Endothelial cell of umbilical vein (primary cell): ENCODE results near the gene NT5DC2. TPM values are rescaled to one million over a fixed set of nuclear protein-coding genes. Genes with fewer than 3 reads are reported as not detected.
A peak's percentile ranks its signal among the peaks of the same experiment; 100 is the strongest.

Experiments used
- BruUV-seq: library from RNA; stranded (reverse); fragments of 400-500 nt; replicated peaks from 2 replicates; lab custom pipeline; 2021; lab: Mats Ljungman, UMichigan
- CTCF ChIA-PET: fragments of 300-600, 350-600 bp; sonication (Branson Sonifier 250); formaldehyde crosslinking; loops from one replicate; lab custom pipeline; 2021; ENCODE audit warnings: antibody characterized with exemption, inconsistent platforms; lab: Charles Lee
- POLR2A ChIA-PET: fragments of 300-600, 350-600 bp; sonication (Branson Sonifier 250); formaldehyde crosslinking; loops from one replicate; lab custom pipeline; 2021; ENCODE audit warnings: antibody characterized with exemption, inconsistent platforms; lab: Charles Lee
- DNase-seq: peaks from one replicate; pipeline ENCODE4 v3.0.0-alpha.2; 2011; ENCODE audit warnings: low read depth, low spot score
- FAIRE-seq: peaks from 2 replicates; lab custom pipeline; 2011; peaks lifted over from hg19 to GRCh38; lab: Jason Lieb, UNC
- H2AFZ ChIP-seq: 2 replicates; pipeline ENCODE4 v1.6.0; 2012; ENCODE audit warnings: low read depth, low read length, control low read depth, inconsistent platforms
- H3K27ac ChIP-seq: 2 replicates; pipeline ENCODE4 v1.5.1; 2011; ENCODE audit warnings: low read depth, mild to moderate bottlenecking, control low read depth, low read length, moderate library complexity; ENCODE audit not compliant: insufficient read depth
- H3K27me3 ChIP-seq, 2 experiments: 2 replicates each; pipeline versions ENCODE4 v1.6.0 to v1.6.1; 2011; ENCODE audit warnings: low read length in 2 of 2, mixed read lengths in 1 of 2; ENCODE audit not compliant: control insufficient read depth in 2 of 2, insufficient read depth in 2 of 2
- H3K36me3 ChIP-seq, 2 experiments: 2 replicates in 1 of 2; 3 replicates in 1 of 2; pipeline ENCODE4 v1.5.1; 2011; ENCODE audit warnings: low read length in 2 of 2, mild to moderate bottlenecking in 1 of 2, moderate library complexity in 1 of 2; ENCODE audit not compliant: control insufficient read depth in 2 of 2, insufficient read depth in 2 of 2; ENCODE audit errors: extremely low read depth in 1 of 2
- H3K4me1 ChIP-seq: 3 replicates; pipeline ENCODE4 v1.5.1; 2011; ENCODE audit warnings: mild to moderate bottlenecking, low read length; ENCODE audit not compliant: control insufficient read depth, insufficient read depth; ENCODE audit errors: extremely low read depth
- H3K4me2 ChIP-seq: 2 replicates; pipeline ENCODE4 v1.6.1; 2011; ENCODE audit warnings: low read length, control low read depth, mixed read lengths; ENCODE audit not compliant: insufficient read depth
- H3K4me3 ChIP-seq, 3 experiments: fragments of 200-600 bp in 1 of 3; sonication (generic), shearing (Covaris generic) in 1 of 3; replicated peaks in 1 of 3; 2 replicates each; pipeline ENCODE4 v1.5.1; 2011 to 2016; ENCODE audit warnings: control low read depth in 3 of 3, low read length in 3 of 3, mild to moderate bottlenecking in 2 of 3, inconsistent platforms in 1 of 3, low read depth in 1 of 3, moderate library complexity in 1 of 3; ENCODE audit not compliant: insufficient read depth in 1 of 3
- H3K79me2 ChIP-seq: 2 replicates; pipeline ENCODE4 v1.6.0; 2012; ENCODE audit warnings: low read length, inconsistent platforms; ENCODE audit not compliant: control insufficient read depth, insufficient read depth
- H3K9ac ChIP-seq: replicated peaks from 2 replicates; pipeline ENCODE3; 2011; ENCODE audit warnings: low read length, control low read depth; ENCODE audit not compliant: insufficient read depth; ENCODE audit errors: extremely low read depth
- H3K9me1 ChIP-seq: replicated peaks from 3 replicates; pipeline ENCODE4 v1.6.0; 2011; ENCODE audit warnings: mild to moderate bottlenecking, low read length; ENCODE audit not compliant: control insufficient read depth, insufficient read depth; ENCODE audit errors: extremely low read depth
- H3K9me3 ChIP-seq: replicated peaks from 2 replicates; pipeline ENCODE4 v1.5.1; 2012; ENCODE audit warnings: low read length, inconsistent platforms; ENCODE audit not compliant: control insufficient read depth, insufficient read depth
- H4K20me1 ChIP-seq: replicated peaks from 2 replicates; pipeline ENCODE3; 2011; ENCODE audit warnings: mild to moderate bottlenecking, low read length; ENCODE audit not compliant: control insufficient read depth, insufficient read depth; ENCODE audit errors: extremely low read depth
- EZH2 ChIP-seq: IDR thresholded peaks from 2 replicates; pipeline ENCODE4 v1.6.1; 2012; ENCODE audit warnings: borderline replicate concordance, low read depth, mild to moderate bottlenecking, moderate library complexity, low read length, inconsistent platforms; ENCODE audit not compliant: severe bottlenecking
- FOS ChIP-seq: IDR thresholded peaks from 2 replicates; pipeline ENCODE4 v1.6.1; 2011; ENCODE audit warnings: mild to moderate bottlenecking, low read length, moderate library complexity, borderline replicate concordance; ENCODE audit not compliant: insufficient read depth
- GATA2 ChIP-seq: IDR thresholded peaks from 2 replicates; pipeline ENCODE4 v1.7.0; 2011; ENCODE audit warnings: low read depth, mild to moderate bottlenecking, moderate library complexity, mixed read lengths, low read length; ENCODE audit not compliant: insufficient read length, insufficient read depth
- JUN ChIP-seq: IDR thresholded peaks from 2 replicates; pipeline ENCODE4 v1.6.1; 2011; ENCODE audit warnings: borderline replicate concordance, low read depth; ENCODE audit not compliant: insufficient read length, insufficient read depth
- MYC ChIP-seq: IDR thresholded peaks from one replicate; pipeline ENCODE4 v1.6.1; 2011; ENCODE audit warnings: mild to moderate bottlenecking, low read depth, low read length
- POLR2A ChIP-seq: IDR thresholded peaks from 2 replicates; pipeline ENCODE4 v1.6.1; 2012; ENCODE audit warnings: low read depth, mild to moderate bottlenecking, control low read depth, low read length
- POLR2AphosphoS5 ChIP-seq: IDR thresholded peaks from 2 replicates; pipeline ENCODE4 v1.6.1; 2012; ENCODE audit warnings: low read depth, mild to moderate bottlenecking, control low read depth, low read length, moderate library complexity; ENCODE audit not compliant: insufficient read depth
- dilution Hi-C: fragments of 300-500 bp; cut with MboI; formaldehyde crosslinking; loops from one replicate; pipeline ENCODE4 v1.15.0; 2019; ENCODE audit warnings: low sequenced_read_pairs; ENCODE audit not compliant: extremely low pct_ligation_motif_present
- intact Hi-C: fragments of 100-400 bp; cut with micrococcal nuclease; formaldehyde crosslinking; loops from one replicate; pipeline ENCODE4 v1.10.0; 2022
- polyA plus RNA-seq, 4 experiments: library from polyadenylated mRNA; depleted of rRNA in 3 of 4; stranded (reverse) in 3 of 4; unstranded in 1 of 4; fragments of >200 nt; gene quantifications; 2 replicates each; pipeline versions ENCODE4 v1.2.1 to v1.2.3, GENCODE V29; 2011 to 2012; ENCODE audit warnings: missing spikeins in 1 of 4
- total RNA-seq: library from RNA; stranded (reverse); gene quantifications from 2 replicates; pipeline ENCODE4 v1.2.3, GENCODE V29; 2021
- TF ChIP-seq, protein P1 (sequence below): IDR thresholded peaks from 2 replicates; pipeline ENCODE4 v1.6.1; 2011; ENCODE audit not compliant: insufficient read depth, insufficient read length
- TF ChIP-seq, protein P2 (sequence below), 2 donors: IDR thresholded peaks; 1 replicate in 1 of 2; 2 replicates in 1 of 2; pipeline ENCODE4 v1.5.1; 2011; ENCODE audit warnings: low read length in 2 of 2, mild to moderate bottlenecking in 2 of 2, moderate library complexity in 2 of 2, control low read depth in 1 of 2, inconsistent platforms in 1 of 2, low read depth in 1 of 2; ENCODE audit not compliant: insufficient read depth in 1 of 2; ENCODE audit errors: extremely low read depth in 1 of 2

Gene NT5DC2
- total and polyA plus RNA-seq, 2 donors (not counting 3 experiments of a cell fraction or from before 2014, with no cell fraction given), result 298 to 402 TPM

GRCh38 chr3:52490035-52490938 is 43.4 kb downstream of the NT5DC2 start:
- Histone ChIP-seq H2AFZ (no peak overlapping the region), H4K20me1 (no peaks in the 10 kb centered on the region), H3K27me3 (no peaks in the 10 kb centered on the region), H3K9me1 (no peaks in the 10 kb centered on the region), H3K4me3 (no peak overlapping the region), H3K9ac (no peak overlapping the region), H3K27ac (peak overlapping the region; percentile 60), H3K4me2 (peak overlapping the region; percentile 47), H3K4me1 (peaks cover 58% of the 10 kb centered on the region), H3K9me3 (no peaks in the 10 kb centered on the region), H3K79me2 (peaks cover 1% of the 10 kb centered on the region), H3K36me3 (peaks cover 5 to 53% of the 10 kb centered on the region in 2 experiments)
- TF ChIP-seq GATA2, result no peak
- TF ChIP-seq POLR2A, result no peak
- TF ChIP-seq JUN, result no peak
- TF ChIP-seq, protein P1, sequence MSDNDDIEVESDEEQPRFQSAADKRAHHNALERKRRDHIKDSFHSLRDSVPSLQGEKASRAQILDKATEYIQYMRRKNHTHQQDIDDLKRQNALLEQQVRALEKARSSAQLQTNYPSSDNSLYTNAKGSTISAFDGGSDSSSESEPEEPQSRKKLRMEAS, result no peak
- TF ChIP-seq MYC, result no peak
- dilution Hi-C loops (no loop called here), intact Hi-C loops (no loop called here)
- FAIRE-seq, result peak; percentile 35
- ChIA-PET POLR2A (interaction anchor here (1.0 to 1.4 kb wide), 3 partner anchors 42 to 46 kb away, joined by 3 to 7 read pairs (median 3); partner anchors contain the start of gene UQCC5), CTCF (interaction anchor here (0.8 to 4.9 kb wide), 8 partner anchors 8 to 62 kb away, joined by 3 to 29 read pairs (median 5); partner anchors contain the start of gene UQCC5)
- no peak for DNase-seq
- no TSS peak for BruUV-seq

GRCh38 chr3:52489453-52489852 is 44.2 kb downstream of the NT5DC2 start:
- BruUV-seq, result no TSS peak
- Histone ChIP-seq H3K4me2 (no peak overlapping the region), H3K9me1 (no peaks in the 10 kb centered on the region), H3K27ac (peak overlapping the region; percentile 60), H3K9ac (no peak overlapping the region), H3K4me3 (no peak overlapping the region), H3K79me2 (no peaks in the 10 kb centered on the region), H3K36me3 (peaks cover 5 to 61% of the 10 kb centered on the region in 2 experiments), H2AFZ (no peak overlapping the region), H3K4me1 (peaks cover 52% of the 10 kb centered on the region), H3K27me3 (no peaks in the 10 kb centered on the region), H3K9me3 (no peaks in the 10 kb centered on the region), H4K20me1 (no peaks in the 10 kb centered on the region)
- no peak for DNase-seq
- TF ChIP-seq, protein P2, sequence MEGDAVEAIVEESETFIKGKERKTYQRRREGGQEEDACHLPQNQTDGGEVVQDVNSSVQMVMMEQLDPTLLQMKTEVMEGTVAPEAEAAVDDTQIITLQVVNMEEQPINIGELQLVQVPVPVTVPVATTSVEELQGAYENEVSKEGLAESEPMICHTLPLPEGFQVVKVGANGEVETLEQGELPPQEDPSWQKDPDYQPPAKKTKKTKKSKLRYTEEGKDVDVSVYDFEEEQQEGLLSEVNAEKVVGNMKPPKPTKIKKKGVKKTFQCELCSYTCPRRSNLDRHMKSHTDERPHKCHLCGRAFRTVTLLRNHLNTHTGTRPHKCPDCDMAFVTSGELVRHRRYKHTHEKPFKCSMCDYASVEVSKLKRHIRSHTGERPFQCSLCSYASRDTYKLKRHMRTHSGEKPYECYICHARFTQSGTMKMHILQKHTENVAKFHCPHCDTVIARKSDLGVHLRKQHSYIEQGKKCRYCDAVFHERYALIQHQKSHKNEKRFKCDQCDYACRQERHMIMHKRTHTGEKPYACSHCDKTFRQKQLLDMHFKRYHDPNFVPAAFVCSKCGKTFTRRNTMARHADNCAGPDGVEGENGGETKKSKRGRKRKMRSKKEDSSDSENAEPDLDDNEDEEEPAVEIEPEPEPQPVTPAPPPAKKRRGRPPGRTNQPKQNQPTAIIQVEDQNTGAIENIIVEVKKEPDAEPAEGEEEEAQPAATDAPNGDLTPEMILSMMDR (IDR thresholded peaks at IDR 0.05; ENCODE audit: extremely low read depth in 1 of 2, insufficient read depth in 1 of 2, low read depth in 1 of 2, low read length in 2 of 2), result no peak
- no peak for TF ChIP-seq POLR2AphosphoS5
- no peak for TF ChIP-seq JUN
- no peak for TF ChIP-seq MYC
- TF ChIP-seq GATA2, result no peak
- no peak for TF ChIP-seq POLR2A
- no peak for TF ChIP-seq FOS
- no peak for TF ChIP-seq EZH2
- TF ChIP-seq, protein P1, result no peak
- ChIA-PET CTCF (interaction anchor here (0.8 to 4.9 kb wide), 2 partner anchors 18 to 32 kb away, joined by 3 to 29 read pairs; no protein-coding TSS in a partner anchor), POLR2A (no interaction called here)
- dilution Hi-C loops (no loop called here), intact Hi-C loops (no loop called here)
- FAIRE-seq, result no peak
